ENCODE measurements around the gene TAX1BP3.

Gene TAX1BP3

DNA sequence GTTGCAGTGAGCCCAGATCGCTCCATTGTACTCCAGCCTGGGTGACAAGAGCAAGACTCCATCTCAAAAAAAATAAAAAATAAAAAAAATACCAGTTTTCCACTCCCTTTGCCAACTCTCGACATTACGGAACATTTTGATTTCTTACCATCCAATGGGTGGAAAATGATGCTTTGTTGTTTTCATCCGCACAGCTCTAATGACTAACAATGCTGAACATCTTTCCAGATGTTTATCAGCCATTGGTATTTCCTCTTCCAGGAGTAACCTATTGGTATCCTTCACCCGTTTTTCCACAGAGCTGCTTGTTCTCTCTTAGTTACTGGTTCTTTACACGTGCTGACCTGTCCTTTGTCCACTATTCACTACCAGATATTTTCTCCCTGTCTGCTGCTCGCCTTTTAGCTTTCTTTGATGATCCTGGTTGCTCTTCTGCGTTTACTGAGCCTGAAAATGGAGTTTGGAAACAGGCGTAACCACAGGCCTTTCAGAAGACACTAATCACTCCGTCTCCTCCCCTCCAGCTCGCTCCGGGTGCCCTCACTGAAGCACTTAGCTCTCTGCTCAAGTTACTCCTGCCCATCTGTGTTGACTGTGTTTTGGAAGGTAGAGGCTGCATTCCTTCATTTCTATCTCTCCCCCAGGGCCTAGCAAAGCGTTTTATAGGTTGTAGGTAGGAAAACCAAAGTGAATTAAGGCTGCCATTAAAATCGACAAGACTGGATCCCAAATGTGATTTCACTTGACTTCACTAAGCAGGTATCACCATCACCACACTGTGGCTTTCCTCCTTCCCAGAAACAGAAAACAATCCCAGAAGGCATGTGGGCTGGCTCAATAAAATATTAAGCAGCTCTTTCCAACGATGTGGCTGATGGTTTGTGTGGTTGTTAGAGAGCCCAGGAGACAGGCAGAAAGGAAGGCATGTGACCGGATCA is 41.3 kb downstream of the TAX1BP3 start:
- DNase-seq (ENCODE audit: low read depth in 2 of 2) = no peak

DNA sequence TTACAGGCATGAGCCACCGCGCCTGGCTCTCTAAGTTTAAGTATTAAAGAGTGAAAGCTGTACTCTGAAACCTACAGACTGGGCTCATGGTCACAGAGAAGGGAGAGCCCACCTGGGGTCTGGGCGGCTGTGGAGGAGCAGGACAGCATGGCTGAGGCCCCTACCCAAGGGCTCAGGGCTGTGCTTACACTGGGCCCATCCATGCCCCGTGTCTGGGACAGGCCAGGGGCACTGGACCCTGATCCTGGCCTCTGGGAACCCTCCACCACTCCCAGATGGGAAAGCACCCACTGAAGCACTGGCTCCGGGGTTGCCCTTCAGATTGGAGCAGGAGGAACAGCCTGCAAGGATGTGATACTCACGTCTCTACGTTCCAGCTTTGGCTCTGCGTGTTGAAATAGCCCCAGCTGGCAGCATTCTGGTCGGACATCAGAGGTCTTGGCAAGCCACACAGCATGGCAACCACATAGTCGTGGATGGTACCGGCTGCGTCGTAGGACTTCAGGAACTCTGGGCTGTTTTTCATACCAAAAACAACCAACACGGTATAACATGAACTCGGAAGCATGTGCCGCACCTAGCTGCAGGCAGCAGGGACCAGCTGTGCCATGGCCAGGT is 45.3 kb downstream of the TAX1BP3 start:
- no peak for DNase-seq (ENCODE audit: low read depth in 2 of 2)

DNA sequence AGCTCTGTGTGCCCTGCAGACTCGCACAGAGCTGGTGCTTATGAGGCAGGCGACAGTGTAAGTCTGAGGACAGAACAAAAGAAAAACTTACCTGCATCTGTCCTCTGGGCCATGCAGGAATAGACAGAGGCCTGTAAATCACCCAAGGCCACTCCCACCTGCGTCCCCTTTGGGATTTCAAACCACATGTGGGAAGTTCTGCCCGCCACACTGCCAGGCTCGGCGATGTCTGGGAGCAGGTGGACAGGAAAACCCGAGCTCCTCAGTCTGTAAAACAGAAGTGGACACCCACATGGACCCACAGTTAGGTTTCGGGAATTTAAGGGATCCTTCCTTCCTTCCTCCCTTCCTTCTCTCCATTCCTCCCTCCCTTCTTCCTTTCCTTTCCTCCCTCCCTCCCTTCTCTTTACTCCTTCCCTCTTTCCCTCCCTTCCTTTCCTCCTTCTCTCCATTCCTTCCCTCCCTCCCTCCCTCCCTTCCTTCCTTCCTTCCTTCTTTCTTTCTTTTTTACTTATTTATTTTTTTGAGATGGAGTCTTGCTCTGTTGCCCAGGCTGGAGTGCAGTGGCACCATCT is 47.1 kb downstream of the TAX1BP3 start:
- no peak for DNase-seq (ENCODE audit: low read depth in 2 of 2)

DNA sequence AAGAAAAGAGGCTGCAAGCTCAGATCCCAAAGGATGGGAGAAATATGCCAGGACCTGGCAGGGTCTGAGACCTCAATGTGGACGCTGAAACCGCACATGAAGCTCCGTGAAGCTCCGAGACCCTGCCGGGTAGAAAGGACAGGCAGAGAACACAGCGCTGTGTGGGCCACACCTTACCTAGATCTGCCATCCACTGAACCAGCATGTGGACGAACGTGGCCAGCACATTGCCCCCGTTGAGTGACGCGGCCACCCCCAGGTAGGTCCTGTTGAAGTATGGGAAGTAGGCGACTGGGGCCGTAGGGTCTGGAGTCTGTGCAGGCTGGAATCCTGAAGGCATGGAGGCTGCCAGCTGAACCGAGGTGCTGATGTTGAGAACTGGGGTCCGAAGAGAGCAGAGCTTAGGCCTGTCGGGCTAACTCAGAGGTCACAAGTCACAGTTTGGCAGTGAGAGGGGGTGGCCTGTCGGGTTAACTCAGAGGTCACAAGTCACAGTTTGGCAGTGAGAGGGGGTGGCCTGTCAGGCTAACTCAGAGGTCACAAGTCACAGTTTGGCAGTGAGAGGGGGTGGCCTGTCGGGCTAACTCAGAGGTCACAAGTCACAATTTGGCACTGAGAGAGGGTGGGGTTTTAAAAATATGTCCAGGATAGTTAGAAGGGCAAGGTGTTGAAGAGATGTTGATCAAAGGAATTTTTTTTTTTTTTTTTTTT is 53.1 kb downstream of the TAX1BP3 start:
- no peak for DNase-seq (ENCODE audit: low read depth in 2 of 2)

DNA sequence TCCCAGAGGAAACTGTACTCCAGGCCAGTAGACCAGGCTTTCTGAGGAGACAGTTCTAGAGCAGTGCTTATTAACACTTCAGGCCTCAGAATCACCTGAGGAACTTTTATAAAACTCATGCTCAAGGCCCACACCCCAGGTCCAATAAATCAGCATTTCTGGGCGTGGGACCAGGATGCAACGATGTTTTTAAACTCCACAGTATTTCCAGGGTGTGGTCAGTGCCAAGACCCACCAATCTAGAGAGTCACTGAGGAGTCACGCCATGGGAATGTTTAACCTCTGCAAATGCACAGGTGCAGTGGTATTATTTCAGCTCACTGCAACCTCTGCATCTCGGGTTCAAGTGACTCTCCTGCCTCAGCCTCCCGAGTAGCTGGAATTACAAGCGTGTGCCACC is 55.3 kb downstream of the TAX1BP3 start:
- no peak for DNase-seq (ENCODE audit: low read depth in 2 of 2)

Data from stimulated activated CD4-positive, alpha-beta T cell treated with anti-CD3 and anti-CD28 coated beads, Interleukin-12 subunit alpha, Interleukin-12 subunit beta, amount 100 ng/mL, for 24 hours (primary cell).